Neural cell (in vitro differentiated cells): Measurements from ENCODE around the gene IL7R. TPM values are rescaled to one million over a fixed set of nuclear protein-coding genes. Genes with fewer than 3 reads are reported as not detected.

Experiments
- H2AFZ ChIP-seq: fragments of 200-600, 300-800 bp; sonication (generic), shearing (Covaris generic); 2 replicates; pipeline ENCODE4 v1.6.0; 2014; ENCODE audit warnings: low read depth, mild to moderate bottlenecking, antibody characterized with exemption, low read length, moderate library complexity
- H3F3A ChIP-seq: fragments of 200-600 bp; shearing (Covaris generic); 2 replicates; pipeline ENCODE4 v1.6.1; 2016; ENCODE audit warnings: mild to moderate bottlenecking, moderate library complexity, mixed read lengths, antibody characterized with exemption, low read length; ENCODE audit not compliant: insufficient read depth, poor library complexity, severe bottlenecking
- H3K27ac ChIP-seq: fragments of 200-600, 300-800 bp; sonication (generic), shearing (Covaris generic); 2 replicates; pipeline ENCODE4 v1.5.1; 2014; ENCODE audit warnings: mild to moderate bottlenecking, low read length, moderate library complexity
- H3K27me3 ChIP-seq: fragments of 300-800, 200-600 bp; sonication (generic), shearing (Covaris generic); 2 replicates; pipeline ENCODE4 v1.6.0; 2014; ENCODE audit warnings: mild to moderate bottlenecking, low read depth, low read length, moderate library complexity; ENCODE audit not compliant: insufficient read depth
- H3K36me3 ChIP-seq: fragments of 300-800, 200-600 bp; sonication (generic), shearing (Covaris generic); 2 replicates; pipeline ENCODE4 v1.5.1; 2014; ENCODE audit warnings: mild to moderate bottlenecking, antibody characterized with exemption, low read length, moderate library complexity; ENCODE audit not compliant: insufficient read depth
- H3K4me2 ChIP-seq: fragments of 300-800, 200-600 bp; sonication (generic), shearing (Covaris generic); 2 replicates; pipeline ENCODE4 v1.6.0; 2014; ENCODE audit warnings: mild to moderate bottlenecking, low read length
- H3K4me3 ChIP-seq: fragments of 300-800, 200-600 bp; sonication (generic), shearing (Covaris generic); 2 replicates; pipeline ENCODE4 v1.5.1; 2014; ENCODE audit warnings: mild to moderate bottlenecking, low read length, moderate library complexity
- H3K79me2 ChIP-seq: fragments of 200-600 bp; shearing (Covaris generic); replicated peaks from 2 replicates; pipeline ENCODE4 v1.6.0; 2014; ENCODE audit warnings: mild to moderate bottlenecking, low read length, moderate library complexity; ENCODE audit not compliant: insufficient read depth
- H3K9ac ChIP-seq: fragments of 300-800, 200-600 bp; sonication (generic), shearing (Covaris generic); 2 replicates; pipeline ENCODE4 v1.6.1; 2016; ENCODE audit warnings: mild to moderate bottlenecking, low read length, mixed read lengths
- H3K9me2 ChIP-seq: fragments of 200-600 bp; shearing (Covaris generic); 2 replicates; pipeline ENCODE4 v1.6.1; 2016; ENCODE audit warnings: mild to moderate bottlenecking, low read length, mixed read lengths; ENCODE audit not compliant: insufficient read depth
- H3K9me3 ChIP-seq: fragments of 200-600, 300-800 bp; sonication (generic), shearing (Covaris generic); 2 replicates; pipeline ENCODE4 v1.6.1; 2016; ENCODE audit warnings: mild to moderate bottlenecking, mixed run types, low read length, moderate library complexity, mixed read lengths
- H4K20me1 ChIP-seq: fragments of 200-600 bp; shearing (Covaris generic); 2 replicates; pipeline ENCODE4 v1.6.1; 2016; ENCODE audit warnings: mild to moderate bottlenecking, mixed run types; ENCODE audit not compliant: insufficient read depth
- EP300 ChIP-seq: fragments of 450-650 bp; conservative IDR thresholded peaks from 2 replicates; pipeline ENCODE4 v1.6.1; 2014; ENCODE audit warnings: antibody characterized with exemption, mild to moderate bottlenecking, moderate library complexity; ENCODE audit not compliant: poor library complexity, severe bottlenecking
- EZH2 ChIP-seq: fragments of 200-600, 300-800 bp; shearing (Covaris generic), sonication (generic); IDR thresholded peaks from 2 replicates; pipeline ENCODE4 v1.6.1; 2014; ENCODE audit warnings: antibody characterized with exemption, low read length, borderline replicate concordance, mild to moderate bottlenecking; ENCODE audit not compliant: insufficient read depth, poor library complexity, severe bottlenecking
- MXI1 ChIP-seq: fragments of 450-650 bp; conservative IDR thresholded peaks from 2 replicates; pipeline ENCODE4 v1.6.1; 2014; ENCODE audit warnings: antibody characterized with exemption, mild to moderate bottlenecking; ENCODE audit not compliant: poor library complexity, severe bottlenecking
- POLR2AphosphoS5 ChIP-seq: IDR thresholded peaks from 2 replicates; pipeline ENCODE4 v1.6.1; 2012
- RAD21 ChIP-seq: fragments of 450-650 bp; conservative IDR thresholded peaks from 2 replicates; pipeline ENCODE4 v1.6.1; 2014; ENCODE audit warnings: antibody characterized with exemption, mild to moderate bottlenecking, moderate library complexity
- SMC3 ChIP-seq: fragments of 450-650 bp; conservative IDR thresholded peaks from 2 replicates; pipeline ENCODE4 v1.6.1; 2014; ENCODE audit warnings: antibody characterized with exemption, mild to moderate bottlenecking, moderate library complexity; ENCODE audit not compliant: poor library complexity
- TAF1 ChIP-seq: IDR thresholded peaks from 2 replicates; pipeline ENCODE4 v1.6.1; 2012; ENCODE audit warnings: low read depth
- polyA plus RNA-seq: library from polyadenylated mRNA; depleted of rRNA; stranded (reverse); fragments of >200 nt; gene quantifications from 2 replicates; pipeline ENCODE4 v1.2.3, GENCODE V29; 2014
- TF ChIP-seq, protein P1 (sequence below): IDR thresholded peaks from 2 replicates; pipeline ENCODE4 v1.6.1; 2012; ENCODE audit warnings: borderline replicate concordance
- TF ChIP-seq, protein P2 (sequence below): fragments of 450-650 bp; IDR thresholded peaks from 2 replicates; pipeline ENCODE4 v1.5.1; 2014; ENCODE audit warnings: antibody characterized with exemption, mild to moderate bottlenecking, moderate library complexity; ENCODE audit not compliant: poor library complexity, severe bottlenecking

IL7R gene
- polyA plus RNA-seq, 1 donor from 2014 or later = not detected

DNA sequence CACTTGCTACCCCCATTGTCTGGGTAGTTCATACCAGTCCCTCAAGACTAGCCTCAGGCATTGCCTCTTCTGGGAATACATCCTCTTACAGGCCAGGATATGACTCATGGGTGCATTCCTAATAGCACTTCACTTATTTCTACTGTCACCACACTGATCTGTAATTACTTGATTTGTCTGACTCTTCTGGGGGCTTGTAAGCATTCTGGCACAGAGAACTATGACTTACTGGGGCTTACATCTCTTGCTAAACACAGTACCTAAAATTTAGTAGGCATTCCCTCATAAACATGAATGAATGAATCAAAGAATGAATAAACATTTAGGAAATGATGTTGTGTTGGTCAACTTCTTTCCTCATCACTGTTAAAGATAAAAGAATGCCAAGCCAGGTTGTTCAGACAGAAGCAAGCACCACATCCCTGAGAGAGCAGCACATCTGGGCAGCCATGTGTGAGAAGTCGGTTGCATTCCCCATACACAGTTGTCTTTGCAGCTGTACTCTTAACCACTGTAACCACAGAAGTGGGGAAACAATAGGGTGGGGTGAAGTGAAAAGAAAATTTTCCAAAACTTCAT is 27.6 kb downstream of the IL7R start:
- no peak overlapping the region for H3K27ac ChIP-seq
- H3K79me2 ChIP-seq = no peaks in the 10 kb centered on the region
- H3K27me3 ChIP-seq = no peaks in the 10 kb centered on the region
- no peaks in the 10 kb centered on the region for H3K36me3 ChIP-seq
- no peaks in the 10 kb centered on the region for H3K9me2 ChIP-seq
- no peak overlapping the region for H3K4me3 ChIP-seq
- no peaks in the 10 kb centered on the region for H4K20me1 ChIP-seq
- TF ChIP-seq MXI1 (no peak), EP300 (no peak), TAF1 (no peak), POLR2AphosphoS5 (no peak), EZH2 (no peak)
- H3K4me2 ChIP-seq = no peak overlapping the region
- H3F3A ChIP-seq = no peaks in the 10 kb centered on the region
- H3K9ac ChIP-seq = no peak overlapping the region
- H2AFZ ChIP-seq = no peak overlapping the region
- no peaks in the 10 kb centered on the region for H3K9me3 ChIP-seq

DNA sequence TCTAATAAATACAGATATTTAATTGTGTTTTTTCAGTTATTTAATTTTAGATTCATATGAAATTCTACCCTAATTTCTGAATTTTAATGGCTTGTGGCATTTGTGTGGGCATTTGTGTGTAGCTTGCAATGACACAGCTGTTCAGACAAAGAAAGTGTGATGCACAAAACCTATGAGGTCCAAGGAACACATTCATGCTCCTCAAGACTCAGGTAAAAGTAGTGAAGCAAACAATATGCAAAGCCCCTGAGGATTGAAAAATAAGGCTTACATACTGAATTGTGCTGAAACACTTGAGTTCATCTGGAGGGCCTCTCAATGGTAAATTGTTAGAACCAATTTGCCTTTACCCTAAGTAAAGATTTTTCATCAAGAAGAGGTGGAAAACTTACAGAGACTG is 28.1 kb downstream of the IL7R start:
- Histone ChIP-seq H3K27me3 (no peaks in the 10 kb centered on the region), H4K20me1 (no peaks in the 10 kb centered on the region), H3K9me2 (no peaks in the 10 kb centered on the region), H3K36me3 (no peaks in the 10 kb centered on the region), H2AFZ (no peak overlapping the region), H3K4me3 (no peak overlapping the region), H3K9ac (no peak overlapping the region), H3F3A (no peaks in the 10 kb centered on the region), H3K79me2 (no peaks in the 10 kb centered on the region), H3K27ac (no peak overlapping the region), H3K9me3 (no peaks in the 10 kb centered on the region), H3K4me2 (no peak overlapping the region)
- TF ChIP-seq, protein P1, sequence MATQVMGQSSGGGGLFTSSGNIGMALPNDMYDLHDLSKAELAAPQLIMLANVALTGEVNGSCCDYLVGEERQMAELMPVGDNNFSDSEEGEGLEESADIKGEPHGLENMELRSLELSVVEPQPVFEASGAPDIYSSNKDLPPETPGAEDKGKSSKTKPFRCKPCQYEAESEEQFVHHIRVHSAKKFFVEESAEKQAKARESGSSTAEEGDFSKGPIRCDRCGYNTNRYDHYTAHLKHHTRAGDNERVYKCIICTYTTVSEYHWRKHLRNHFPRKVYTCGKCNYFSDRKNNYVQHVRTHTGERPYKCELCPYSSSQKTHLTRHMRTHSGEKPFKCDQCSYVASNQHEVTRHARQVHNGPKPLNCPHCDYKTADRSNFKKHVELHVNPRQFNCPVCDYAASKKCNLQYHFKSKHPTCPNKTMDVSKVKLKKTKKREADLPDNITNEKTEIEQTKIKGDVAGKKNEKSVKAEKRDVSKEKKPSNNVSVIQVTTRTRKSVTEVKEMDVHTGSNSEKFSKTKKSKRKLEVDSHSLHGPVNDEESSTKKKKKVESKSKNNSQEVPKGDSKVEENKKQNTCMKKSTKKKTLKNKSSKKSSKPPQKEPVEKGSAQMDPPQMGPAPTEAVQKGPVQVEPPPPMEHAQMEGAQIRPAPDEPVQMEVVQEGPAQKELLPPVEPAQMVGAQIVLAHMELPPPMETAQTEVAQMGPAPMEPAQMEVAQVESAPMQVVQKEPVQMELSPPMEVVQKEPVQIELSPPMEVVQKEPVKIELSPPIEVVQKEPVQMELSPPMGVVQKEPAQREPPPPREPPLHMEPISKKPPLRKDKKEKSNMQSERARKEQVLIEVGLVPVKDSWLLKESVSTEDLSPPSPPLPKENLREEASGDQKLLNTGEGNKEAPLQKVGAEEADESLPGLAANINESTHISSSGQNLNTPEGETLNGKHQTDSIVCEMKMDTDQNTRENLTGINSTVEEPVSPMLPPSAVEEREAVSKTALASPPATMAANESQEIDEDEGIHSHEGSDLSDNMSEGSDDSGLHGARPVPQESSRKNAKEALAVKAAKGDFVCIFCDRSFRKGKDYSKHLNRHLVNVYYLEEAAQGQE = no peak
- no peak for TF ChIP-seq POLR2AphosphoS5
- TF ChIP-seq SMC3 = no peak
- TF ChIP-seq EZH2 = no peak
- TF ChIP-seq TAF1 = no peak
- TF ChIP-seq EP300 = no peak
- TF ChIP-seq, protein P2, sequence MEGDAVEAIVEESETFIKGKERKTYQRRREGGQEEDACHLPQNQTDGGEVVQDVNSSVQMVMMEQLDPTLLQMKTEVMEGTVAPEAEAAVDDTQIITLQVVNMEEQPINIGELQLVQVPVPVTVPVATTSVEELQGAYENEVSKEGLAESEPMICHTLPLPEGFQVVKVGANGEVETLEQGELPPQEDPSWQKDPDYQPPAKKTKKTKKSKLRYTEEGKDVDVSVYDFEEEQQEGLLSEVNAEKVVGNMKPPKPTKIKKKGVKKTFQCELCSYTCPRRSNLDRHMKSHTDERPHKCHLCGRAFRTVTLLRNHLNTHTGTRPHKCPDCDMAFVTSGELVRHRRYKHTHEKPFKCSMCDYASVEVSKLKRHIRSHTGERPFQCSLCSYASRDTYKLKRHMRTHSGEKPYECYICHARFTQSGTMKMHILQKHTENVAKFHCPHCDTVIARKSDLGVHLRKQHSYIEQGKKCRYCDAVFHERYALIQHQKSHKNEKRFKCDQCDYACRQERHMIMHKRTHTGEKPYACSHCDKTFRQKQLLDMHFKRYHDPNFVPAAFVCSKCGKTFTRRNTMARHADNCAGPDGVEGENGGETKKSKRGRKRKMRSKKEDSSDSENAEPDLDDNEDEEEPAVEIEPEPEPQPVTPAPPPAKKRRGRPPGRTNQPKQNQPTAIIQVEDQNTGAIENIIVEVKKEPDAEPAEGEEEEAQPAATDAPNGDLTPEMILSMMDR = no peak
- no peak for TF ChIP-seq RAD21
- TF ChIP-seq MXI1 = no peak
